ENCODE measurements around the gene TMEM33. TPM values are rescaled to one million over a fixed set of nuclear protein-coding genes. Genes with fewer than 3 reads are reported as not detected.

The TMEM33 gene
- polyA plus RNA-seq, 4 donors = 44.5 to 48.8 (median 47.0) TPM

DNA sequence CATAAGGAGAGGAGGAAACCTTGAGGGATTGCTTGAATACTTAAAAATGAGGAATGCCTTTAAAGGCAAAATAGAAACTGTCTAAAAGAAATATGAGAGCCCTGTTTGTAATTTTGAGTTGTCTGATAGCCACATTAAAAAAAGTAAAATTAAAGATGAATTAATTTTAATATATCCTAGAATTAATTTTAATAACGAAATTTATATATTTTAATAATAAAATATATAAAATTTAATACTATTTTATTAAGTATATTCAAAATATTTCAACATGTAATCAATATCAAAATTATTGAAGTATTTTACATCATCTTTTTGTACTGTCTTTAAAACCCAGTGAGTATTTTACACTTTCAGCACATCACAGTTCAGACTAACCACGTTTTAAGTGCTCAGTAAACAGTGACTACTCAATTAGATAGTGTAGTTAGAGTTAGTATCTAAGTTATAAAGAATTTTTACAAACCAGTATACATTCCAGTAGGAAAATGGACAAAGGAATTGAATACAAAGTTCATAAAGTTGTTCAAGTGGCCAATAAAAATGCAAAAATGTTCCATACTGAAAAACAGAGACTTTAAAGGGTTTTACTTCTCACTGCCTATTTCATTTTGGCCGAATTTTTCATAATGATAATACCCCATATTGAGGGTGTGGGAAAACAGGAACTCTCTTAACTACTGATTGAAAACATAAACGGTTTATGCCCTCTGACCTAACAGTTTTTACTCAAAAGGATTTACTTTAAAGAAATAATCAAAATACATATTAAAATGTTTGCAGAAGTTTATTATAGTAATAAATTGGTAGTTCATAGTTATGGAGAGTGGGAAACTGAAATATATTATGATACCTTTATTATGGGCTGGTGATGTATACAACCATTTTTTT is 58.0 kb downstream of the TMEM33 start:
- DNase-seq (ENCODE audit: low read depth in 4 of 4, low spot score in 2 of 4) = no peak

- no peak for DNase-seq (ENCODE audit: low read depth in 4 of 4, low spot score in 2 of 4)
These were observed 59.3 kb downstream of the TMEM33 start for GRCh38 chr4:41994461-41994985.

DNA sequence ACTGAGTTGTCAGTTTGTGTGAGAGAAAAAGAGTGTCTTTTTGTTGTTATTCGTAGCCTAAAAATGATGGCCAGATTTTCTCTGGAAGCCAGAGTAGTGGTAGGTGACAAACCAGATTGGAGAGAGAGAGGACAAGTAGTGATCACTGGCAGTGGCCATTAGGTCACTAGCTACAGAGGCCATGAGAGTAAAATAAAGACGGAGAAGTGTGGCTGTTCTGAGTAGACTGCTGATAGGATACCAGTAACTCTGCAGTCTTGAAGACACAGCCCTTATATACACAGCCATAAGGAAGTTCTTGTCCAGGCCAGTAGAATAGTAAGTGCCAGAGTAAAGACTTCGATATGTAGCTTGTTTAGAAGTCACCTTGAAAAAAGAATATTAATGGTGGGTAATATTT is 62.8 kb downstream of the TMEM33 start:
- DNase-seq (ENCODE audit: low read depth in 4 of 4, low spot score in 2 of 4) = no peak

DNA sequence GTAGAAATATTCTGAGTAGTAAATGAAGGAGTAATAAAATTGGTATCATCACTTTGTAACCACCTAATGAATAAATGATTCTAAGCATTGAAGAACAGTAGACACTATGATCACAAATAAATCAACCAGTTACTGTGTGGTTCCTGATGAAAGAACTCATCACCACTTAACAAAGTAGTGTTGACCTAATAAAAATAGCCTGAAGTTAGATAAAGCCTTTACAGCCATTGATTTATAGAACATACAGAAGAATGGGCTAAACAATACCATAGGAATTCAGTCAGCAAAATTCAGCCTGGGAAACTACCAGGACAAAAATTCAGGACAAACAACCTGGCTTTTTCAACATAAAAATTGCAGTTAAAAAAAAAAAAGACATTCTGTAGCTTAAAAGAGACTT is 64.1 kb downstream of the TMEM33 start:
- no peak for DNase-seq (ENCODE audit: low read depth in 4 of 4, low spot score in 2 of 4)

DNA sequence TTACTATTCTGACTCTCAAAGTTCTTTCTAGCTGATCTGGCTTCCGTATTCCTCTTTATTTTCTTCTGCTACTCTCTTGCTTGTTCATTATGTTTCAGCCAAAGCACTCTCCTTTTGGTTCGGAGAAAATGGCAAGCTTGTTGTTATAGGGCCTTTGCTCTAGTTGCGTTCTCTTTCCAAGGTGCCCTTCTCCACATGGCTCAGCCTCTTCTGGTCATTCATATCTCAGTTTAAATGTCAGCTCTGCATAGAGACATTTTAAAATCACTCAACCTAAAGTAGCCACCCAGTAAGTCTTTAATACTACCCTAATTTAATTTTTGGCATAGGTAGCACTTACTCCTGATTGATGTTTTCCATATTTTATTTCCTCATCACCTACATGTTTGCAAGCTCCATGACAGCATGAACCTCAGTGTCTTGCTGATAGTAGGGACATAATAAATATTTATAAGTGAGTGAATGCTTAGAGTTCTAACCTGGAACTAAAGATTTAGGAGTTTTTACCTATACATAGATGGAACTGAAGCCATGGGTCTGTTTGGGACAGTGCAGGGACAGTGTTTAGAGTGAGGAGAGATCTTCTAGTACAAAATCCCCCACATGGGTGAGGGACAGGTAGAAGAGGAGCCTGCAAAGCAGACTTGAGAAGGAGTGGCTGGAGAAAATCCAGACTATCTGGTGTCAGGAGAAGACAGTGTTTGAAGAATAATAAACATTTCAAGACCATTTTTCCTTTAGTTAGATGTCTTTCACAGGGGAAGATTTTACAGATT is 73.0 kb downstream of the TMEM33 start:
- no peak for DNase-seq (ENCODE audit: low read depth in 4 of 4, low spot score in 2 of 4)

Other genes starting within 250 kb of the TMEM33 start
- under 1 TPM; 0.05 to 0.19 (median 0.10) TPM for gene PHOX2B, start 186.7 kb upstream of the TMEM33 start, polyA plus RNA-seq (ENCODE audit: insufficient read length in 4 of 4)
- gene DCAF4L1, start 46.3 kb downstream of the TMEM33 start, polyA plus RNA-seq (ENCODE audit: insufficient read length in 4 of 4) = under 1 TPM; 0.11 to 0.44 (median 0.25) TPM
- 100 to 1,000 TPM in 2 of 4 donors, 10 to 100 TPM in 2; 96.2 to 124 (median 109) TPM for gene SLC30A9, start 55.1 kb downstream of the TMEM33 start, polyA plus RNA-seq (ENCODE audit: insufficient read length in 4 of 4)
- gene BEND4, start 217.2 kb downstream of the TMEM33 start, polyA plus RNA-seq (ENCODE audit: insufficient read length in 4 of 4) = 1 to 10 TPM; 1.1 to 1.5 (median 1.2) TPM

All from left renal cortex interstitium (tissue), 4 donors.